PFSK-1 (cell line): ENCODE data around the gene IER5.

Source experiments
- FOXP2 ChIP-seq: optimal IDR thresholded peaks from 2 replicates; pipeline ENCODE3; 2011; ENCODE audit warnings: borderline replicate concordance, control low read depth, inconsistent platforms; ENCODE audit not compliant: insufficient read depth; ENCODE audit errors: extremely low read length, extremely low read depth
- POLR2AphosphoS5 ChIP-seq: IDR thresholded peaks from 2 replicates; pipeline ENCODE4 v1.6.1; 2012; ENCODE audit warnings: low read depth, mild to moderate bottlenecking, control low read depth, low read length, moderate library complexity
- SIN3A ChIP-seq: IDR thresholded peaks from 2 replicates; pipeline ENCODE4 v1.6.1; 2012; ENCODE audit warnings: mild to moderate bottlenecking, low read length, moderate library complexity, borderline replicate concordance; ENCODE audit not compliant: insufficient read depth
- TAF1 ChIP-seq: IDR thresholded peaks from 2 replicates; pipeline ENCODE4 v1.6.1; 2012; ENCODE audit warnings: low read length, control low read depth, borderline replicate concordance; ENCODE audit not compliant: insufficient read depth
- TF ChIP-seq, protein P1 (sequence below), 2 experiments: IDR thresholded peaks; 2 replicates each; pipeline versions ENCODE4 v1.6.1 to v1.8.0; 2011 to 2012; ENCODE audit warnings: low read depth in 2 of 2, low read length in 2 of 2, control low read depth in 1 of 2, inconsistent platforms in 1 of 2, mild to moderate bottlenecking in 1 of 2, moderate library complexity in 1 of 2; ENCODE audit not compliant: insufficient read depth in 1 of 2

DNA sequence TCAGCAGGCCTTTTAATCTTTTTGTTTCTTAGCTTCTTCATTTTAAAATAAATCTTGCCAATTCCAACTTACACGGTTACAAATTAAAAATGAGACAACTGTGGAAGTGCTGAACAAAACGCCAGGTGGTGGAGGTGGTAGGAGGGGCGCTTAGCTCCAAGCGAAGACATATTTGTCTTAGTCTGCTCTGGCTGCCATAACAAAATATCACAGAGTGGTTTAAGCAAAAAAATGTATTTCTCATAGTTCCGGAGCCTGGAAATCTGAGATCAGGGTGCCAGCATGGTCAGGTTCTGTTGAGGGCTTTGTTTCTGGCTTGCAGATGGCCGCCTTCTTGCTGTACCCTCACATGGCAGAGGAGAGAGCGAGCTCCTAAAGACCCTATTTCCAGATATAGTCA, 14.9 kb downstream of the IER5 start:
- TF ChIP-seq POLR2AphosphoS5 (no peak), TAF1 (no peak), SIN3A (no peak), FOXP2 (no peak)
- TF ChIP-seq, protein P1, sequence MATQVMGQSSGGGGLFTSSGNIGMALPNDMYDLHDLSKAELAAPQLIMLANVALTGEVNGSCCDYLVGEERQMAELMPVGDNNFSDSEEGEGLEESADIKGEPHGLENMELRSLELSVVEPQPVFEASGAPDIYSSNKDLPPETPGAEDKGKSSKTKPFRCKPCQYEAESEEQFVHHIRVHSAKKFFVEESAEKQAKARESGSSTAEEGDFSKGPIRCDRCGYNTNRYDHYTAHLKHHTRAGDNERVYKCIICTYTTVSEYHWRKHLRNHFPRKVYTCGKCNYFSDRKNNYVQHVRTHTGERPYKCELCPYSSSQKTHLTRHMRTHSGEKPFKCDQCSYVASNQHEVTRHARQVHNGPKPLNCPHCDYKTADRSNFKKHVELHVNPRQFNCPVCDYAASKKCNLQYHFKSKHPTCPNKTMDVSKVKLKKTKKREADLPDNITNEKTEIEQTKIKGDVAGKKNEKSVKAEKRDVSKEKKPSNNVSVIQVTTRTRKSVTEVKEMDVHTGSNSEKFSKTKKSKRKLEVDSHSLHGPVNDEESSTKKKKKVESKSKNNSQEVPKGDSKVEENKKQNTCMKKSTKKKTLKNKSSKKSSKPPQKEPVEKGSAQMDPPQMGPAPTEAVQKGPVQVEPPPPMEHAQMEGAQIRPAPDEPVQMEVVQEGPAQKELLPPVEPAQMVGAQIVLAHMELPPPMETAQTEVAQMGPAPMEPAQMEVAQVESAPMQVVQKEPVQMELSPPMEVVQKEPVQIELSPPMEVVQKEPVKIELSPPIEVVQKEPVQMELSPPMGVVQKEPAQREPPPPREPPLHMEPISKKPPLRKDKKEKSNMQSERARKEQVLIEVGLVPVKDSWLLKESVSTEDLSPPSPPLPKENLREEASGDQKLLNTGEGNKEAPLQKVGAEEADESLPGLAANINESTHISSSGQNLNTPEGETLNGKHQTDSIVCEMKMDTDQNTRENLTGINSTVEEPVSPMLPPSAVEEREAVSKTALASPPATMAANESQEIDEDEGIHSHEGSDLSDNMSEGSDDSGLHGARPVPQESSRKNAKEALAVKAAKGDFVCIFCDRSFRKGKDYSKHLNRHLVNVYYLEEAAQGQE (IDR thresholded peaks at IDR 0.05; ENCODE audit: insufficient read depth in 1 of 2, low read depth in 2 of 2, low read length in 2 of 2), result no peak
